ENCODE results near the gene TRIM40.

DNA sequence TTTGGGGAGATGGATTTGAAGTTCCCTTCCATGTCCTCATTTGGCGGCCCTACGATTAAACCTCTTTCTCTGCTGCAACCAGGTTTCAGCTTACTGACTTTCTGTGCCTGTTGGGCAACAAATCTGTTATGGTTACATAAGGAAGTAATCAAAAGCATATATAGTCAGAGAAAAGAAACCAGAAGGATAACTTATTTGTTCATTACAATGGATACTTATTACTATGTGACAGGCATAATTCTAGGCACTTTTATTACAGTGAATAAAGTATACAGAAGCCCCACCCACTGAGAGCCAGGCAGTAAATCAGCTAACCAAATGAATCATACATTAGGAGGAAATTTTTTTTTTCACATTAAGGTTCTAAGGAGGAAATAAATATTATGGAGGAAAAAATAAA is 13.4 kb upstream of the TRIM40 start:
- TF ChIP-seq CTCF (IDR thresholded peaks at IDR 0.05; ENCODE audit: poor library complexity) (no peak), EZH2 (IDR thresholded peaks at IDR 0.05; ENCODE audit: borderline replicate concordance) (no peak), EZH2phosphoT487 (IDR thresholded peaks at IDR 0.05; ENCODE audit: low read depth, severe bottlenecking, unreplicated experiment) (no peak)
